ENCODE results near the gene RAX2. TPM values are rescaled to one million over a fixed set of nuclear protein-coding genes. Genes with fewer than 3 reads are reported as not detected.

RAX2 gene
- total and polyA plus RNA-seq, 9 of the 15 experiments (the other 6 are each of a cell fraction or from before 2014, with no cell fraction given): not detected

GRCh38 chr19:3775374-3775711 is 3.3 kb upstream of the RAX2 start:
- ATAC-seq (no peak), FAIRE-seq (no peak), DNase-seq (ENCODE audit: extremely low read depth in 1 of 4, low spot score in 3 of 4) (no peak)
- Histone ChIP-seq H4K20me1 (replicated peaks; ENCODE audit: control insufficient read depth, insufficient read depth, low read length) (no peaks in the 10 kb centered on the region), H3K4me2 (ENCODE audit: insufficient read depth, low read length) (no peak overlapping the region), H3K27me3 (ENCODE audit: control insufficient read depth in 2 of 2, insufficient read depth in 2 of 2, low read length in 2 of 2) (no peaks in the 10 kb centered on the region), H3K36me3 (ENCODE audit: control insufficient read depth, insufficient read depth, low read length) (no peaks in the 10 kb centered on the region), H2AFZ (ENCODE audit: low read depth, low read length) (no peak overlapping the region), H3K79me2 (ENCODE audit: control insufficient read depth, insufficient read depth, low read length) (no peaks in the 10 kb centered on the region), H3K4me1 (replicated peaks in 1 of 2; ENCODE audit: control insufficient read depth in 2 of 2, insufficient read depth in 2 of 2, low read length in 2 of 2) (peaks cover 0 to 44% of the 10 kb centered on the region in 2 experiments; a peak in 3 of 5 replicates), H3K9ac (ENCODE audit: insufficient read depth in 1 of 2, low read depth in 2 of 2, low read length in 2 of 2) (peak overlapping the region in 1 of 2 experiments; percentile 72; a peak in 1 of 4 replicates), H3K9me3 (replicated peaks; ENCODE audit: control insufficient read depth, insufficient read depth, low read depth, low read length) (no peaks in the 10 kb centered on the region), H3K27ac (ENCODE audit: extremely low read depth, low read depth, low read length) (no peak overlapping the region), H3K4me3 (no peak overlapping the region), H3K9me1 (ENCODE audit: control insufficient read depth, insufficient read depth, low read length) (no peaks in the 10 kb centered on the region)
- intact Hi-C loops (cut with micrococcal nuclease): no loop called here
- TF ChIP-seq E4F1 (CRISPR knock-in tag; IDR thresholded peaks at IDR 0.05; ENCODE audit: borderline replicate concordance): no peak
- 0 out of 2 replicates have a peak, but pooled peaks have one; percentile 18 for TF ChIP-seq TFAP4 (CRISPR knock-in tag; IDR thresholded peaks at IDR 0.05; ENCODE audit: borderline replicate concordance)
- peak; percentile 96 for TF ChIP-seq ZKSCAN8 (CRISPR knock-in tag; IDR thresholded peaks at IDR 0.05)
- ChIA-PET CTCF (ENCODE audit: low intra/inter-chr PET ratio) (no interaction called here), POLR2A (interaction anchor here (0.6 to 5.9 kb wide), 3 partner anchors 12 to 451 kb away, joined by 3 to 48 read pairs (median 3); partner anchors contain the start of genes APBA3 and MRPL54)
- no TSS peak for BruUV-seq (replicated peaks)
- in situ Hi-C loops (cut with MboI): no loop called here
- 13% methylated on average over 2 of the region's 2 CpGs for WGBS (ENCODE audit: insufficient coverage, low coverage, missing lambda C conversion rate)

Measured in K562 (cell line).